GM19043 (cell line): ENCODE measurements around the gene ELOVL2.

ENCODE experiments used
- ATAC-seq: cut with Tn5 transposase; IDR thresholded peaks from one replicate; pipeline ENCODE4 v1.9.1; 2021; ENCODE audit warnings: low read depth; ENCODE audit not compliant: unreplicated experiment

ELOVL2 gene

GRCh38 chr6:11062083-11062482 lies 18.0 kb upstream of the ELOVL2 start:
- no peak for ATAC-seq

- no peak for ATAC-seq
These were observed 14.3 kb upstream of the ELOVL2 start for GRCh38 chr6:11058406-11058805.

GRCh38 chr6:11056871-11057270 lies 12.8 kb upstream of the ELOVL2 start:
- ATAC-seq, result no peak

- no peak for ATAC-seq
These were observed 11.1 kb upstream of the ELOVL2 start for GRCh38 chr6:11055127-11055627.

GRCh38 chr6:11054722-11055121 lies 10.6 kb upstream of the ELOVL2 start:
- ATAC-seq, result no peak

GRCh38 chr6:11053307-11053706 lies 9.2 kb upstream of the ELOVL2 start:
- ATAC-seq, result no peak

- ATAC-seq, result no peak
These were observed 6.6 kb upstream of the ELOVL2 start for GRCh38 chr6:11050731-11051130.

GRCh38 chr6:11044712-11045167 lies 635 bp upstream of the ELOVL2 start:
- no peak for ATAC-seq

GRCh38 chr6:11043378-11043960 lies 636 bp downstream of the ELOVL2 start:
- peak; percentile 23 for ATAC-seq

GRCh38 chr6:11042750-11043377 lies 1.2 kb downstream of the ELOVL2 start:
- ATAC-seq, result no peak

GRCh38 chr6:11042025-11042749 lies 1.9 kb downstream of the ELOVL2 start:
- ATAC-seq, result no peak

GRCh38 chr6:11040134-11040533 lies 4.0 kb downstream of the ELOVL2 start:
- ATAC-seq, result no peak

- ATAC-seq, result no peak
These were observed 5.1 kb downstream of the ELOVL2 start for GRCh38 chr6:11039040-11039439.

- no peak for ATAC-seq
These were observed 7.1 kb downstream of the ELOVL2 start for GRCh38 chr6:11036977-11037430.

GRCh38 chr6:11036351-11036740 lies 7.8 kb downstream of the ELOVL2 start:
- ATAC-seq, result no peak

- ATAC-seq, result no peak
These were observed 8.3 kb downstream of the ELOVL2 start for GRCh38 chr6:11035616-11036350.

- no peak for ATAC-seq
These were observed 10.3 kb downstream of the ELOVL2 start for GRCh38 chr6:11033825-11034224.

- no peak for ATAC-seq
These were observed 13.2 kb downstream of the ELOVL2 start for GRCh38 chr6:11030904-11031303.

- ATAC-seq, result no peak
These were observed 15.1 kb downstream of the ELOVL2 start for GRCh38 chr6:11028959-11029358.

GRCh38 chr6:11027565-11028110 lies 16.5 kb downstream of the ELOVL2 start:
- ATAC-seq, result no peak
